H7 (cell line): ENCODE results near the gene TRAF1. TPM values are rescaled to one million over a fixed set of nuclear protein-coding genes. Genes with fewer than 3 reads are reported as not detected.

ENCODE experiments used
- DNase-seq: peaks from one replicate; pipeline ENCODE4 v3.0.0; 2012
- H3K27me3 ChIP-seq: 2 replicates; pipeline ENCODE4 v1.6.0; 2011; ENCODE audit warnings: mild to moderate bottlenecking, low read length; ENCODE audit not compliant: control insufficient read depth, insufficient read depth
- H3K36me3 ChIP-seq: replicated peaks from 2 replicates; pipeline ENCODE4 v1.5.1; 2011; ENCODE audit warnings: low read length; ENCODE audit not compliant: control insufficient read depth, insufficient read depth
- H3K4me3 ChIP-seq: 2 replicates; pipeline ENCODE4 v1.5.1; 2011; ENCODE audit warnings: low read depth, mild to moderate bottlenecking, control low read depth, low read length, moderate library complexity; ENCODE audit not compliant: insufficient read depth
- total RNA-seq: library from RNA; depleted of rRNA; stranded (reverse); fragments of >200 nt; shearing (Covaris generic); gene quantifications from 2 replicates; pipeline ENCODE4 v1.2.3, GENCODE V29; 2014

Gene TRAF1
- total RNA-seq, 1 experiment from 2014 or later = 0.97 TPM

DNA sequence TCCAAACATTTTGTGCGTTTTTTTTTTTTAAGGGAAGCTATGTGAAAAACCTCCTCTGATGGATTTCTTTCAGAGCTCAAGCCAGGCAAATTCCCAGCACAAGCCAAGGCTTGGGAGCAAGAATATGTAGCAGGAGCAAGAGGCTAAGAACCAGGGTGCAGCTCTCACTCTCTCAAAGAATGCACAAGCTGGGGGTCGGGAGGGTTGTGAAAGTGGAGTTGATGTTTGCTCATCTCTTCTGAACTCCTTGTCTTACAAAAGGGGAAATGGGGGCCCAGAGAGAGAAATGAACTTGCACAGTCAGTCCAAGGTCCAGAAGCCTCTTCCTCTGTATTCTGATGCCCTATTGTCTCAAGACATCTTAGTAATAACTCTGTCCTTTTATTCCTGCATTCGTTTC lies 7.7 kb upstream of the TRAF1 start:
- Histone ChIP-seq H3K27me3 (no peaks in the 10 kb centered on the region; the same call in 1 of the 2 replicates), H3K36me3 (no peaks in the 10 kb centered on the region), H3K4me3 (no peak overlapping the region)
- no peak for DNase-seq

- H3K27me3 ChIP-seq = peaks cover 2% of the 10 kb centered on the region; the same call in 1 of the 2 replicates
- no peak for DNase-seq
- no peaks in the 10 kb centered on the region for H3K36me3 ChIP-seq
- no peak overlapping the region for H3K4me3 ChIP-seq
Measured at GRCh38 chr9:120933310-120934055, 6.9 kb upstream of the TRAF1 start.

DNA sequence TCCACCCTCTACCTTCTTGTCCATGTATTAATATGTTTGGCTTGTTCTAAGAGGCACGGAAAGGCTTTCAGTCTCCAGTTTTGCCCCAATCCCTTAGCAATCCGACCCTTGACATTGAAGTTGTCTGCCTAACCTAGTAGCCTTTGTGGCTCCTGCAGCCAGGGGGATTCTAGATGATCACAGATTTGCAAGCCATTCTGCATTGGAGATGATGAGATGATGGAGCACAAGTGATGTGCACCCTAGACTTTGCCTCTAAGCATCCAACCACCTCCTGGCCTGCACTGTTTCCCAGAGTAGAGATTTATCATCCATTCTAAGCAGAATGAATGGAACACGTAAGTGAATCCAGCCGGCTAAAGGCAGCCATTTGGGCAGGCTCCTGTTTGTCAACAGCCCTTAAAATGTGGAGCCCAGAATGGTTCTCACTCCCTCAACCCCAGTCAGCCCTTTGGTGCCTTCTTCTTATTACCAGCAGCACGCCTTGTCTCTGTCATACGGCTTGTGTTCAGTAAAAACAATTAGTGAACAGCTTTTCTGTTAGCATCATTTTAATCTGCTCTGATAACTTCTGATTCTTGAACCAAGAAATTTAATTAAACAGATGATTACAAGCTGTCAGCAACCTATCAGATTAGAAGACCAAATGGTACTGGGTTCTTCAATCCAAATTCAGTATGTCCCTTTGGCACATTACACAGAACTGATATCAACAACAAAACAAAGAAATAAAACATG lies 5.7 kb upstream of the TRAF1 start:
- Histone ChIP-seq H3K27me3 (peaks cover 7% of the 10 kb centered on the region), H3K4me3 (no peak overlapping the region), H3K36me3 (no peaks in the 10 kb centered on the region)
- no peak for DNase-seq

DNA sequence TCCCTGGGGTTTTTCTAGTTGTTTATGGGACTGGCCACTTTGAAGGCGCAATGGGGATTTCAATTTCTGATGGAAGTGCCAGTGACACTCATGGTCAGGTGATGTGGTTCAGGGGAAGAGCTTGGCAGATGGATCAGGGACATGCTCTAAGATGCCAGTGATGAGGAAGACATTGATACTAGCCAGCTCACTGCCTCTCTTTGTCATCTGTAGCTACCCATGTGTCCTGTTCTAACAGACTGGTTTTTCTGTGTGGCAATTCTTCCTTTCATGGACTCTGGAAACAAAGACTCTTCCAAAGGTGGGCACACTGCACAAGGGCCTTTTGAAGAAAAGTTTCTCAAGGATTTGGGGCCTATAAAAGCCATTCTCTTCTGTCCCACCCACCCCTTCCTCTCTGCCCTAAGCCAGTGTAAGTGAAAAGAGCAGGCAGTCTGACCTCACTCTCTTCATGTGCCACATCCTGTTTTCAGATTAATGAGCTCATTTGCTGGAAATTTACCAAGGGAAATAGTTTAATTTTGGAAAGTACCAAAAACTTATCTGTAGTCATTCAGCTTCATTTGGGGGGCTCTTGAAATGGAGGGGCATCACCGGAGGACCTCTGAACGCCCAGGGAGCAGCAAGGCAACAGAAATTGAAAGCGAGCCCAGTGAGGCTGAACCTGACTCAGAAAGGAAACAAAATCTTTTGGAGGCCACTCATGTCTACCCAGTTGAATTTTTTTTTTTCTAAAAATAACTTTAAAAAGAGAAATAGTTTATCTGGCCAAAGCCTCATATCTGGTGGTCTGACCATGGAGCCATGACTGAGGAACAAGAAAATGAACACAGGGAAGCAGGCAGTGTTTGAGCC lies 4.9 kb upstream of the TRAF1 start:
- Histone ChIP-seq H3K27me3 (peaks cover 7% of the 10 kb centered on the region), H3K36me3 (no peaks in the 10 kb centered on the region), H3K4me3 (no peak overlapping the region)
- DNase-seq = no peak

DNA sequence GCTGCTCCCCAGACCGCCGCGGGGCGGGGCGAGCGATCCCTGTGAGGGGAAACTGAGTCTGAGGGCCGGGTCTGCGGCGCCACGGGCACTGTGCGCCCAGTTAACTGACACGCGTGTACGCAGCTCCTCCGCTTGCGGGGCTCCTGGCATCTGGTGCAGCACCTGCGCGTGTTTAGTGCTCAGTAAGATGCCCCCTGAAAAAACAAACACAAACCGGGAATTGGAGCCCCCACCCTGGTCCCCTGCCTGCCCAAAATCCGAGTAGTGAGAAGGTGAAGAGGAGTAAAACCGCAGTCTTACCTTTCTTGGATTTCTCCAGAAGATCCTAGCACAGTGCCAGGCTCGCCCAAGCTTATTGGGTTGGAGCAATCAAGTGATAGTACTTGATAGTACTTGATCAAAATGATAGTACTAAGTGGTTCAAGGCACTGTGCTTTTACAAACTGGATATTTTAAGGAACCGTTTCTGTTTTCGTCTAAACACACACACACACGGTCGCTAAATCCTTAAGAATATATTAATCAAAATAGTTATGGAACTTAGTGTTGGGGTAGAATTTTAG lies 2.7 kb upstream of the TRAF1 start:
- peaks cover 7% of the 10 kb centered on the region for H3K27me3 ChIP-seq
- H3K36me3 ChIP-seq = no peaks in the 10 kb centered on the region; the same call in 1 of the 2 replicates
- no peak for DNase-seq
- H3K4me3 ChIP-seq = peak overlapping the region; percentile 64

DNA sequence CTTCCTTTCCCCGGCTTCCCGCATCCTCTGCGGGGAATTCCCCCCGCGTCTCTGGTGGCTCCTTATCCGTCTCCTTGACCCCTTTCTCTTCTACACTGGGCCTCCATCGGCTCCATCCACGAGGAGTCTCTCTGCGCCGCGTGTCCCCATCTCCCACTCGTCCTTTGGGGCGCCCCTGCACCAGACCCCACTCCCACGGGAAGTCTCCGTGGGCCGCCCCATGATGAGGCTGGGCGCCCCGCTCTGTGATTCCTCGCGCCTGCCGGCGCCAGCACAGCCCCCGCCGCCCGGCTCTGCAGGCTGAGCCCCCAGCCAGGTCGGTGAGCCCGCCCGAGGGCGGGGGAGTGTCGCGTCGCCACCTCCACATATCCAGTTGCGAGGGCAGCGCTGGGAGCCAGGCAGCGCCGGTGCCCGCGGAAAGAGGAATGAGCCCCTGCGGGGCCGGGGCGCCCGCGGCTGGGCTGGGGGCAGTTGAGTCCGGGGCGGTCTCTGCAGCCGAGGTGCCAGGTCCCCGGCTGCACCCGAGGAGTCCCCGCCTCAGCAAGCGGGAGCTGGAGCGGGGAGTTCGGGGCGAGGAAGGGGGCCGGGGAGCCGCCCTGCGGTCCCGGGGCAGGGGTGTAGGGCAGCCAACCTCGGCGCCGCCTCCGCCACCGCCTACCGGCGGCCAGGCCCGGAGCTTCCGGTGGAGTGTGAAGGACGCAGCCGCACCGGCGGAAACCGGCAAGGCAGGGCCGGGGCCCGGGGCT lies 2.1 kb upstream of the TRAF1 start:
- peak; percentile 95 for DNase-seq
- peaks cover 7% of the 10 kb centered on the region for H3K27me3 ChIP-seq
- H3K4me3 ChIP-seq = peak overlapping the region; percentile 64
- no peaks in the 10 kb centered on the region; the same call in 1 of the 2 replicates for H3K36me3 ChIP-seq

DNA sequence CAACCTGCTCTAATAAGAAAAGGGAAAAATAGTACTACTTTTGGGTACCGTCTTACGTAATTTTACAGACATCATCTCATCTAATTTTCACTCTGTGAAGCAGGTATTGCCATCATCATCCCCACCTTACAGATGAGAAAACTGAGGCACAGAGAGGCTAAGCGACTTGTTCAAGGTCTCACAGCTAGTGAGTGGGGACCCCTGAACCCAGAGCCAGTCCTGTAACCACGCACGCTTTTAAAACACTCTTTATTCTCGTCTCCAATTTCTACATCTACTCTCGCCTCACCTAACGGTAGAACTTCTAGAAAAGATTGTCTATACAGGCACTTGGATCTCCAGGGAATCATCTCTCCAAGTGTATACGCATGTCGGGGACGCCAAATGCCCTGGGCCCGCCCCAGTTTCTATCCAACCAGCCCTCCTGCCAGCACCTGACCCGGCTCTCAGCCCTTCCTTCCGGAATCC lies 1.5 kb upstream of the TRAF1 start:
- peaks cover 7% of the 10 kb centered on the region for H3K27me3 ChIP-seq
- no peak for DNase-seq
- H3K4me3 ChIP-seq = peak overlapping the region; percentile 64
- H3K36me3 ChIP-seq = no peaks in the 10 kb centered on the region; the same call in 1 of the 2 replicates

DNA sequence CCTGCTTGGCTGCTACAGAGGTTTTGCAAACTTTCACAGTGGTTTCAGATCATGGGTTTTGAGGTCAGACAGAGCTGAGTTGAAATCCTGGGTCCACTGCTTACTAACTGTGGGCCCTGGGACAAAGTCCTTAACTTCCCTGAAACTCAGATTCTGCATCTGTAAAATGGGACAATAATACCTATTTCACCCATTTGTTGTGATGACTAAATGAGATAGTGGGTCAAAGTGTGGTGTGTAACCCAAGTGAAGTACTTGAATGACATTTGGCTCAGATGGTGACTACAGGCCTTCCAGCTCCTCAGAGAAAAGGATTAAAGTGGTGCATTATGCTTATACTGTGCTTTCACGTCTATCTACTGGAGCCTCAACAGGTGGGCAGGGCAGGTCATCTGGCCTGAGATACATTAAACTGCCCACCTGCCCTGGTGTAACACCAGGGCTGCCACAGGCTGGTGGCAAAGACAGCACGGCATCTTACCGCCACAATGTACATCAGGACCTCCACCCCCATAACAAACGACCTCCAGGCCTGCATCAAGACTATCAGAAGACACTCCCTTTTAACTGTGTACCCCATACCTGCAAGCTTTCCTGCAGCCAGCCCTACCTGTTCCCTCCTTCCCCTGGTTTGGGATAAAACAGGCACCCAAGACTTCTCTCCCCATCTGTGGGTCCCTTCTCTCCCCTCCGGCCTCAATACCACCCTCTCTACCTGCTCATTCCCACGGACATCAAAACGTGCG lies 846 bp upstream of the TRAF1 start:
- Histone ChIP-seq H3K36me3 (no peaks in the 10 kb centered on the region; the same call in 1 of the 2 replicates), H3K4me3 (no peak overlapping the region), H3K27me3 (peaks cover 7% of the 10 kb centered on the region)
- no peak for DNase-seq

GRCh38 chr9:120925535-120926396 lies 830 bp downstream of the TRAF1 start:
- Histone ChIP-seq H3K4me3 (no peak overlapping the region), H3K27me3 (peaks cover 7% of the 10 kb centered on the region), H3K36me3 (no peaks in the 10 kb centered on the region; the same call in 1 of the 2 replicates)
- DNase-seq = no peak

DNA sequence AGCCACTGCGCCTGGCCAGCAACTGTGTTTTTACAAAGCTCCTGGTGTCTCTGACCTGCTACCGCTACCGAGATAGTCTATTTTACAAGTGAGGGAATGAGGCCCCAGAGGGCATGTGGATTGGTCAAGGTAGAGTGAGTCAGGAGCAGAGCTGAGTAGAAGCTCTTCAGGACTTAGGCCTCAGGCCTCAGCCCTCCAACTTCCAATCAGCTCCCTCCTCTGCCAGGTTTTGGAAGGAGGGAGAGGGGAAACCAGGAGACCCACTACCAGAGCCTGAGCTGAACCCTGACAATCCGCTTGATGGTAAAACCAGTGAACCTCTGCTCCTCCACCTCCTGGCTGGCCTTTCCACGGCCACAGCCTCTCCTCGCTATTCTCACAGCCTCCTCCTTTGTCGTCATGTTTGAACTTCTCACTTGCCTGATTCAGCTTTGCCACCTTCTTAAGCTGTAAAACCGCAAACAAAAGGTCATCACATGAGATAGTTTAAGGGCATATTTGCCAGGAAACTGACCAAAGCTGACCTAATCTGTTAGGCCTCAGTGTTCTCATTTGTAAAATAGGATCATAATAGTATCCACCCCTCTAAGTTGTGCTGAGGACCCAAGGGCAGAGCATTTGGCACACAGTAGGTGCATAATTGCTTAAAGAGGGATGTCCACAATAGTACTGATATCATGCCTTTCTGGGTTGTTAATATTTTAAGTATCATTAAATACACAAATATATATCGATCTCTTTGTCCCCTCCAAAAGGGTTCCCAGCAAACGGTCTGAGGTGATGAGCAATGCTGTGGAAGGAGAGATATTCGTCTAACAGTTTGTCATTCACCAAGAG lies 1.7 kb downstream of the TRAF1 start:
- no peak for DNase-seq
- H3K27me3 ChIP-seq = peaks cover 7% of the 10 kb centered on the region
- no peak overlapping the region for H3K4me3 ChIP-seq
- no peaks in the 10 kb centered on the region; the same call in 1 of the 2 replicates for H3K36me3 ChIP-seq

DNA sequence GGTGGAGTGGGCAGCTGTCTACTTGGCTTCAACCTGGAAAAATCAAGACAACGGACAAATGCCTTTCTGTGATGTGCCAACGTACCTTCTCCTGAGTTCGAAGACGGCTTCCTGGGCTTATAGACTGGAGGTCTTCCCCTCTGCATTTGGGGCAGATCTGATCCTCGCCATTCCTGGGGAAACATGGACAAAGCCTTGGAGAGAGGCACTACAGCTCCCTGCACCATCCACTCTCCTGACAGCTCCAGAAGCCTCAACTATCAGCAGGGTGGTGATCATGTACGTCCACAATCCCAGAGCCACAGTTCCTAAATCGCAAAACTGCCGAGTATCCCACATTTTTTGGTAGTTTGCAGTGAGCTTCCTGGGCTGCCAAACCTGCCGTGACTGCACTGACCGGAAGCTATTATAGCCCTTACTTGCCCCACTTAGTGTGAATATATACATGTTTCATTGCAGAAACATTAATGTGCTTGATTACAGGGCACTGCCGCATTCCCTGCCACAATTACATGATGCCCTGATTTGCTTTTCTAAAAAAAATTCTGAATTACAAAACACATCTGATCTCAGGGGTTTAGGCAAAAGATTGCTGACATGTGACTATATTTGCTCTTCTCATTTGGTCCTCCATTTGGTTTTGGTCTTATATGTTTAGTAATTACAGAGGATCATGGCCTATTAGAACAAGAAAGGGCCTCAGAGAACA lies 2.8 kb downstream of the TRAF1 start:
- DNase-seq = no peak
- H3K27me3 ChIP-seq = peaks cover 5% of the 10 kb centered on the region

More for the DNA sequence above, 2.8 kb downstream of the TRAF1 start:
- no peaks in the 10 kb centered on the region; the same call in 1 of the 2 replicates for H3K36me3 ChIP-seq
- no peak overlapping the region for H3K4me3 ChIP-seq
